Prostate gland (tissue), 2 donors: ENCODE data around the gene UVRAG. TPM values are rescaled to one million over a fixed set of nuclear protein-coding genes. Genes with fewer than 3 reads are reported as not detected.

Experiments used
- DNase-seq: peaks from one replicate; pipeline ENCODE4 v3.0.0-alpha.2; 2019; ENCODE audit warnings: low spot score
- H3K27ac ChIP-seq, 2 donors: fragments of 200-600 bp; sonication (generic); 2 replicates each; pipeline ENCODE4 v1.5.1; 2017 to 2019
- H3K27me3 ChIP-seq: fragments of 200-600 bp; sonication (generic); replicated peaks from 2 replicates; pipeline ENCODE4 v1.5.1; 2019; ENCODE audit not compliant: insufficient read depth
- H3K36me3 ChIP-seq, 2 donors: fragments of 200-600 bp; sonication (generic); 1 replicate in 1 of 2; 2 replicates in 1 of 2; pipeline versions ENCODE4 v1.5.1 to v1.8.1; 2017 to 2019
- H3K4me1 ChIP-seq: fragments of 200-600 bp; sonication (generic); replicated peaks from 2 replicates; pipeline ENCODE4 v1.5.1; 2019
- H3K4me3 ChIP-seq, 2 donors: fragments of 200-600 bp; sonication (generic); 2 replicates each; pipeline ENCODE4 v1.5.1; 2017 to 2019
- H3K9me3 ChIP-seq: fragments of 200-600 bp; sonication (generic); 2 replicates; pipeline ENCODE4 v1.5.1; 2017
- CTCF ChIP-seq, 4 experiments: fragments of 200-600 bp in 2 of 4; fragments of 450-650 bp in 2 of 4; sonication (generic) in 2 of 4; IDR thresholded peaks; 1 replicate in 3 of 4; 2 replicates in 1 of 4; pipeline ENCODE4 v1.5.1; 2016 to 2019; ENCODE audit warnings: antibody characterized with exemption in 4 of 4, mild to moderate bottlenecking in 2 of 4, moderate library complexity in 2 of 4
- POLR2A ChIP-seq: fragments of 450-650 bp; IDR thresholded peaks from one replicate; pipeline ENCODE4 v1.6.1; 2016; ENCODE audit warnings: antibody characterized with exemption, mild to moderate bottlenecking
- POLR2AphosphoS5 ChIP-seq: sonication (generic); formaldehyde crosslinking; IDR thresholded peaks from one replicate; pipeline ENCODE4 v1.6.1; 2017; ENCODE audit warnings: antibody characterized with exemption
- WGBS: methylation state at CpG from one replicate; pipeline ENCODE4 v1.1.5; 2018; 5-methylcytosine and 5-hydroxymethylcytosine counted together
- intact Hi-C: fragments of 100-400 bp; cut with DNase I; formaldehyde crosslinking; loops from one replicate; pipeline ENCODE4 v1.14.2; 2022
- total RNA-seq, 2 donors: library from RNA; depleted of rRNA; stranded (reverse); fragments of >200 nt; gene quantifications; one replicate each; pipeline ENCODE4 v1.1.0, GENCODE V29; 2016

Gene UVRAG
- total RNA-seq, 2 donors from 2014 or later = 13.9 to 25.2 TPM

GRCh38 chr11:76067099-76067498 lies 252.1 kb downstream of the UVRAG start:
- intact Hi-C loops = no loop called here
- TF ChIP-seq CTCF (IDR thresholded peaks at IDR 0.05) (no peak), POLR2AphosphoS5 (no peak), POLR2A (no peak)
- no peaks in the 10 kb centered on the region for H3K36me3 ChIP-seq
- H3K4me3 ChIP-seq = no peak overlapping the region
- no peak for DNase-seq
- H3K27me3 ChIP-seq = no peaks in the 10 kb centered on the region
- H3K9me3 ChIP-seq = no peaks in the 10 kb centered on the region
- H3K4me1 ChIP-seq = no peaks in the 10 kb centered on the region
- no peak overlapping the region for H3K27ac ChIP-seq
- 100% methylated on average over 2 of the region's 2 CpGs for WGBS

GRCh38 chr11:76069001-76069400 lies 254.0 kb downstream of the UVRAG start:
- H3K36me3 ChIP-seq = no peaks in the 10 kb centered on the region
- H3K27ac ChIP-seq = no peak overlapping the region
- H3K4me3 ChIP-seq = no peak overlapping the region
- H3K9me3 ChIP-seq = no peaks in the 10 kb centered on the region
- no peaks in the 10 kb centered on the region for H3K4me1 ChIP-seq
- DNase-seq = no peak
- intact Hi-C loops = no loop called here
- no peak for TF ChIP-seq POLR2AphosphoS5
- TF ChIP-seq POLR2A = no peak
- TF ChIP-seq CTCF (IDR thresholded peaks at IDR 0.05) = no peak
- H3K27me3 ChIP-seq = no peaks in the 10 kb centered on the region

DNA sequence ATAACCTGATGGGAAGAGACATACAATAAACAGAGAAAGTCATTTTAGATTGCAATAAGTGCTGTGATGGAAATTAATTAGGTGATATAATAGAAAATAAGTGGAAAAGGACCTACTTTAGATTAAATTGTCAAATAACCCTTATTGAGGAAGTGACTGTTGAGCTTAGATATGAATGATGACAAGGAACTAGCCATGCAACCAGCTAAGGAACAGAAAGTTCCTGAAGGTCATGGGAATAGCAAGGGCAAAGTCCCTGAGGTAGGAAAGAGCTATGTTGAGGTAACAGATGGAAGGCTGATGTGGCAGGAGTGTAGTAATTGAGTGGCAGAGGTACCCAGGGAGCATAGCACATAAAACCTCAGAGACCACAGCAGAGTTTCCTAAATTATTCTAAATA lies 256.1 kb downstream of the UVRAG start:
- no peaks in the 10 kb centered on the region for H3K9me3 ChIP-seq
- no peak for DNase-seq
- no peak overlapping the region for H3K4me3 ChIP-seq
- H3K27me3 ChIP-seq = no peaks in the 10 kb centered on the region
- intact Hi-C loops = no loop called here
- H3K36me3 ChIP-seq = no peaks in the 10 kb centered on the region
- H3K4me1 ChIP-seq = no peaks in the 10 kb centered on the region
- no peak for TF ChIP-seq POLR2A
- TF ChIP-seq POLR2AphosphoS5 = no peak
- TF ChIP-seq CTCF (IDR thresholded peaks at IDR 0.05) = no peak
- no peak overlapping the region for H3K27ac ChIP-seq

DNA sequence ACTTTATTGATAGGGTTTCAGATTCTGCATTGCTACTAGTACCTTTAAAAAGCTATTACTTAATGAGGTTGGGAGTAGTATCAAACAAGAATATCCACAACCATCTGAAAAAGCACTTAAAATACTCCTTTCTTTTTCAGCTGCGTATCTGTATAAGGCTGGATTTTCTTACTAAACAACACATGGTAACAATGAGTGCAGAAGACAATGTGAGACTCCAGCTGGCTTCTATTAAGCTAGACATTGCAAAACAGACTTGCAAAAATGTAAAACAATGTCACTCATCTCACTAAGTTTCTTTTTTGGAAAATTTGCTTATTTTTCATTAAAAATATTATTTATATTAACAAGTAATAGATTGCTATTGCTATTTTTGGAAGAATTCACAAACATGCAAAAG lies 258.7 kb downstream of the UVRAG start:
- H3K36me3 ChIP-seq = no peaks in the 10 kb centered on the region
- intact Hi-C loops = no loop called here
- 78% methylated on average over 1 of the region's 1 CpG for WGBS
- H3K4me3 ChIP-seq = no peak overlapping the region
- no peak overlapping the region for H3K27ac ChIP-seq
- no peaks in the 10 kb centered on the region for H3K9me3 ChIP-seq
- H3K4me1 ChIP-seq = no peaks in the 10 kb centered on the region
- no peak for DNase-seq
- no peak for TF ChIP-seq CTCF (IDR thresholded peaks at IDR 0.05)
- TF ChIP-seq POLR2A = no peak
- TF ChIP-seq POLR2AphosphoS5 = no peak
- no peaks in the 10 kb centered on the region for H3K27me3 ChIP-seq

GRCh38 chr11:76074148-76075095 lies 259.4 kb downstream of the UVRAG start:
- H3K36me3 ChIP-seq = no peaks in the 10 kb centered on the region
- 32% methylated on average over 1 of the region's 1 CpG for WGBS
- H3K27me3 ChIP-seq = no peaks in the 10 kb centered on the region
- no peak for TF ChIP-seq CTCF (IDR thresholded peaks at IDR 0.05)
- TF ChIP-seq POLR2A = no peak
- TF ChIP-seq POLR2AphosphoS5 = no peak
- no peaks in the 10 kb centered on the region for H3K9me3 ChIP-seq
- H3K4me3 ChIP-seq = no peak overlapping the region
- no peak for DNase-seq
- no peak overlapping the region for H3K27ac ChIP-seq
- intact Hi-C loops = no loop called here
- H3K4me1 ChIP-seq = no peaks in the 10 kb centered on the region
